HG03060 (cell line): ENCODE measurements around the gene SUSD2.
"Not testable (repeated sequence)": the region's sequence is repeated elsewhere in the genome, so short reads cannot be mapped to it uniquely, and the experiment has no call there.

Experiments
- ATAC-seq: cut with Tn5 transposase; IDR thresholded peaks from one replicate; pipeline ENCODE4 v1.9.1; 2021; ENCODE audit warnings: low read depth, moderate number of reproducible peaks; ENCODE audit not compliant: unreplicated experiment

Gene SUSD2

DNA sequence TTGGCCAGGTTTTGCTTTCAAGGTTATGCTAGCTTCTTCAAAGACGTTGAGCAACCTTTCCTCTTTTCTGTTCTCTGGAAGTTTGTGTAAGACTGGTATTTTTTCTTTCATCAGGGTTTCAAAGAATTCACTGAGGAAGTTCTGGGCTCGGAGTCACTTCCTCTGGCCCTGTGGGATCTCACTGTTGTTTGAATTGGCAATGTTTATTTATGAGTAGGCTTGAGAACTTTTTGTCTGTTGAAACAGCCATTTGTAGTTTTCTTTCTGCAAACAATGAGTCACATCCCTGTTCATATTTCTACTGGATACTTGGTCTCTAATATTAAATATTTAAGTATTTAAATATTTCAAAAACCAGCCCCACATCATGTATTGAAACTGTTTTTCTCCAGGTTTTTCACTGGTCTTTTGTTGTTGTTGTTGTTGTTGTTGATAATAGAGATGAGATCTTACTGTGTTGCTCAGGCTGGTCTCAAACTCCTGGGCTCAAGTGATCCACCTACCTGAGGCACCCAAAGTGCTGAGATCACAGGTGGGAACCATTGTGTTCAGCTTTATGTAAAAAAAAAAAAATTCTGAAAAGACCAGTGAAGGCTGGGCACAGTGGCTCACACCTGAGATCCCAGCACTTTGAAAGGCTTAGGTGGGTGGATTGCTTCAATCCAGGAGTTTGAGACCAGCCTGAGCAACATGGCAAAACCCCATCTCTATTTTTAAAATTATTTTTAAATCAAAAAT lies 26.9 kb downstream of the SUSD2 start:
- no peak for ATAC-seq

DNA sequence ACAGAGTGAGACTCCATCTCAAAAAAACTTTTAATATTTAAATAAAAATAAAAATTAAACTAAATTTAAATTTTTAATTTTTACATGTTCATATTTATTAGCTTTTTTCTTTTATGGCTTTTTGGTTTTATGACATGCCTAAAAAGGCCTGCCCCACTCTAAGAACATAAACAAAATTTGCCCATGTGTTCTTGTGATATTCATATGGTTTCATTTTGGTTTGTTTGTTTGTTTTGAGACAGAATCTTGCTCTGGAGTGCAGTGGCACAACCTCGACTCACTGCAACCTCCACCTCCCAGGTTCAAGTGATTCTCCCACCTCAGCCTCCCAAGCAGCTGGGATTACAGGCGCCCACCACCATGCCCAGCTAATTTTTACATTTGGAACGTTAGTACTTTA lies 27.7 kb downstream of the SUSD2 start:
- no peak for ATAC-seq

DNA sequence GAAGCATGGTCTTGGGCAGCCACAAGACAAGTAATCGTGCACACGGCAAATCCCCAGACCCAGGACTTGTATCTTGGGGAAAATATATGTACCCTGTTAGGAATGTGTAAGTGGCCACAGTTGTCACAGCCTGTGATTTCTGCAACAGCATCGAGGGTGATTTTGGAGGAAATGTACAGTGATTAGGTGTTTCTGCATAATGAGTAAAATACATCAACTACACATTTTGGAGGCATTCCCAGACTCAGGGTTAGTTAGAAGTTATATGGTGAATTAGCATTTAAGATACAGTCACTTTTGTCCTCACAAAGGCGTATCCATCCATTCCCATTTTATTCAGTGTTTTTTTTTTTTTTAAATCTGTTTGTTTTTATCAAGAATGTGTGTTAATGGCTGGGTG lies 28.4 kb downstream of the SUSD2 start:
- ATAC-seq = no peak

DNA sequence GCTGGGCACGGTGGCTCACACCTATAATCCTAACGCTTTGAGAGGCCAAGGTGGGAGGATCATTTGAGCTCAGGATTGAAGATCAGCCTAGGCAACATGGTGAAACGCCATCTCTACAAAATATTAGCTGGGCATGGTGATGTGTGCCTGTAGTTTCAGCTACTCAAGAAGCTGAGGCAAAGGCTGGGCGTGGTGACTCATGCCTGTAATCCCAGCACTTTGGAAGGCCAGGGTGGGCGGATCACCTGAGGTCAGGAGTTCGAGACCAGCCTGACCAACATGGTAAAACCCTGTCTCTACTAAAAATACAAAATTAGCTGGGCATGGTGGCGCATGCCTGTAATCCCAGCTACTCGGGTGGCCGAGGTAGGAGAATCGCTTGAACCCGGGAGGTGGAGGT lies 29.1 kb downstream of the SUSD2 start:
- not testable (repeated sequence) for ATAC-seq

DNA sequence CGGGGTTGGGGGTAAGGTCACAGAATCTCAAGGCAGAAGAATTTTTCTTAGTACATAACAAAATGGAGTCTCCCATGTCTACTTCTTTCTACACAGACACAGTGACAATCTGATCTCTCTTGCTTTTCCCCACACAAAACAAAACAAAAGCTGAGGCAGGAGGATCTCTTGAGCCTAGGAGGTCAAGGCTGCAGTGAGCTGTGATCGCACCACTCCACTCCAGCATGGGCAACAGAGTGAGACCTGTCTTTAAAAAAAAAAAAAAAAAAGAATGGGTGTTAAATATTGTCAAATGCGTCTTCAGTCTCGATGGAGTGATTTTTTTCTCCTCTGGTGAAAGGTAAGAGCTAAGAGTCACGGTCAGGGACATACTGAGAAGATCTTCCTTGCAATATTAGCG lies 30.4 kb downstream of the SUSD2 start:
- not testable (repeated sequence) for ATAC-seq

DNA sequence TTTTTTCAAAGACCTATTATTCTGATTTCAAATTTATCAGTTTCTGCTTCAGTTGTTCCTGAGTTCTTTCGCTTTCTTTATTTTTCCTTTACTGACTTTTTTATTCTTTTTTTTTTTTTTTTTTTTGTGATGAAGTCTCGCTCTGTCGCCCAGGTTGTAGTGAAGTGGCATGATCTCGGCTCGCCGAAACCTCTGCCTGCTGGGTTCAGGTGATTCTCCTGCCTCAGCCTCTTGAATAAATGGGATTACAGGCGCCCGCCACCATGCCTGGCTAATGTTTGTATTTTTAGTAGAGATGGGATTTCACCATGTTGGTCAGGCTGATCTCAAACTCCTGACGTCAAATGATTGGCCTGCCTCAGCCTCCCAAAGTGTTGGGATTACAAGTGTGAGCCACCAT lies 31.8 kb downstream of the SUSD2 start:
- not testable (repeated sequence) for ATAC-seq

DNA sequence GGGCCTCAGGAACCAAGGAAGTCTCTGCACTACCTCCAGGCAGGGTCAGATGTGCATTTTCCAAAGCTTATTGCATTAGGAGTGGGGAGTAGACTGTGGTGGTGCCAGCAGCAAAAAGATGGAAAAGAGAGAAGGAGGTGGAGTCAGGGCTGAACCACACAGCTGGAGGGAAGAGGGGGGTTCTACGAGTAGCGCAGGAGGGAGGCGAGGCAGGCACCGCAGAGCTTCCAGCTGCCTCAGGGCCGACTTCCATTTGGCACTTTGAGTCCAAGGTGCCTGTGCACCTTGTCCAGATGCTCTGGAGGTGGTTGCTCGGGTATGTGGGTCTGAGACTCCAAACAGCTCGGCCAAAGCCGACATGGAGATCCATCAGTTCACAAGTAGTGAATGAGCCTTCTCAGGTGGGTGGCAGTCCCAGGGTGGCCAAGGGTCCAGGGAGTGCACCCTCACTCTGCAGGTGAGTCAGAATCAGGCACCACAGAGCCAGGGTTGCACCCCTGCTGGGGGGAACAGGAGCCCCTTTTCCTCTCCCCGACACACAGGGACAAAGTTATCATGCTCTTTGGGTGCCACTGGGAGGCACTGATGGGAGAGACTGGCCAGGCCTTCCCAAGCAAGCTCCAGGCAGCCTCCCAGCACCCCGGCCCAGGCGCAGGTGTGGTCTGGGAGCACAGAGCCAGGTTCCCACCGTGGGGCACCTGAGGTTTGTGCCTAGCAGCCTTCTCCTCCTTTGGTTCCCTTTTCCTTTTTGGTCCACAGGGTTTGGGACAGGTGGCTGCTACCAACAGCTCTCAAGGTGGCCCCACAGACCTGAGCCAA lies 33.4 kb downstream of the SUSD2 start:
- ATAC-seq = no peak

DNA sequence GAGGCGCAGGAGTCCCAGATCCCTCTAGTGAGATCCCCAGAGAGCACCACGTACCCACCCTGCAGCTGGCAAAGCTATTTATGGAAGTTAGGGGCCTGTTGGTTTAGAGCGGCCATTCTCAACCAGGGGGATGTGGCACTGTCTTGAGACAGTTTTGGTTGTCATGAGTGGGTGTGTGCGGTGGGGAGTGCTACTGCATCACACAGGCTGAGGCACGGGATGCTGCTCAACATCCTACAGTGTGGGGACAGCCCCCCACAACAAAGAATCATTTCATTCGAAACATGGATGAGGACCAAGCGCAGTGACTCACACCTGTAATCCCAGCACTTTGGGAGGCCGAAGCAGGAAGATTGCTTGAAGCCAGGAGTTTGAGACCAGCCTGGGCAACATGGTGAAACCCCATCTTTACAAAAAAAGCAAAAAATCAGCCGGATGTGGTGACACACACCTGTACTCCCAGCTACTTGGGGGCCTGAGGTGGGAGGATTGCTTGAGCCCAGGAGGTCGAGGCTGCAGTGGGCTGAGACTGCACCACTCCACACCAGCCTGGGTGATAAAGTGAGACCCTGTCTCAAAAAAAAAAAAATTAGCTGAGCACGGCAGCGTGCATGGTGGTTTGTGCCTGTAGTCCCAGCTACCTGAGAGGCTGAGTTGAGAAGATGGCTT lies 35.4 kb downstream of the SUSD2 start:
- ATAC-seq = no peak

DNA sequence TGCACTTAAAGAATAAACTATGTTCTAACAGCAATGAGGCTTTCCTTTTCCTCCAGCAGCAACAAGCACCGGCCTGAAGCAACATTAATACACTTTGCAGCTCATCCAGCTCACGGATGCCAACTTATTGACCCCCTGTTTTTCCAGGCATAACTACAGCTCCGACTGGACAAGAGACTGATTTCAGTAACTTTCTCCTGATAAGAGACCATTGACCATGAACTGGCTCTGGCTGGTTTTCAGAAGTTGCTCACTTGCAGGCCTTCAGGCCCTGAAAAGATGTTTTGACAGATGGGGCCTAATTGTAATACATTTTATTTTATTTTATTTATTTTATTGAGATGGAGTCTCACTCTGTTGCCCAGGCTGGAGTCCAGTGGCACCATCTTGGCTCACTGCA lies 36.1 kb downstream of the SUSD2 start:
- ATAC-seq = no peak

DNA sequence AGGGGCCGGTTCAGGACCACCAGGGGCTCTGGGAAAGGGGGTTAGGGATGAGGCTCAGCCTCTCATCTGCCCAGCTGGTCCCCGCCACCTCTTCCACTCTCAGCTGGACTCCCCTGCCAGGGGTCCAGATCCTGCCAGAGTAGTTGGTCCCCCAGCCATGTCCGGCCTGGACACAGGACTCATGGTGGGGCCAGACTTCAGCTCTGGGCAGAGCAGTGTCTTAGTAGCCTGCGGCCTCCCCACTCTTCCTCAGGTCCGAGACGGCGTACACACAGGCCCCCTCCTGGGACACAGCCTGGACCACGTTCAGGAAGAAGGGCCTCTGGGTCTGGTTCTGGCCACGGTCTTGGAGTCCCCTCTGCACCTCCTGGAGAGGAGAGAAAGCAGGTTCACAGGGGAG lies 38.5 kb downstream of the SUSD2 start:
- ATAC-seq = no peak

DNA sequence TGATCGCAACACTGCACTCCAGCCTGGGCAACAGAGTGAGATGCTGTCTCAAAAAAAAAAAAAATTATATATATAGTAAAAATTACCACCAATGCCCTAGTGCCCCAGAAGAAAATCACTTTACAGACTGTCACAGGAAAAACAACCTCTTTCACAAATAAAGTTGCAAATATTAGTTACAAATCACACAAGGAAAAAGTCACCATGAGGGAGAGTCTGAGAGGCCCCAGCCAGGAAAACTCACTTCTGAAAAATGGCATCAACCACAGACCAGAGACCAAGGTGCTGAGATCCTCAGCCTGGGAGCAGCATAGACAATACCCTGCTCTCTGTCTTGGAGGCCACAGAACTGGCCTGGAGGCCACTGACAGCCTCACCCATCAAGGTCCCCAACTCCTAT lies 43.2 kb downstream of the SUSD2 start:
- no peak for ATAC-seq

DNA sequence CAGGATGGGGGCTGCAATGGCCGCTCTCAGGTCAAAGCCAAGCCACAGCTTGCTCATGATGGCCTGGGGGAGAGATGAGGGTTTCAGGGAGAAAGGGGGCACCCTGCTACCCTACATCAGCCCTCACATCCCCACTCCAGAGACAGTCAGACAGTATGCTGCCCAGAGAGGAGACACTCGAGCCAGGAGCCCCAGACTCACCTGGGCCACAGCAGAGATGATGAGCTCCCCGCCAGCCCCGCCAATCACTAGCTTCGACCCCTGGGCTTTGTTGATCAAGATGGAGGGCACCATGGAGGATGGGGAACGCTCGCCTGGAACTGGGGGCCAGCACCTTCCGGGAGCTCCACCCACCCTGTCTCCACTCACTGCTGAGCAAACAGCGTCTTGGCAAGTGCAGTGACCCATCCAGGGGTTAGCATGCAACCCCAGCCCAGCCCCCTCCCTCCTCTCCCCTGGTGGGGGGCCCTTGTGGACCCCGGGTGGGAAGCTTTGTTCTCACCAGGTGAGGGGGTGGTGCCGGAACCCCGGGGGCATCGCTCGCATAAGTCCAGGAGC lies 43.8 kb downstream of the SUSD2 start:
- ATAC-seq = no peak

DNA sequence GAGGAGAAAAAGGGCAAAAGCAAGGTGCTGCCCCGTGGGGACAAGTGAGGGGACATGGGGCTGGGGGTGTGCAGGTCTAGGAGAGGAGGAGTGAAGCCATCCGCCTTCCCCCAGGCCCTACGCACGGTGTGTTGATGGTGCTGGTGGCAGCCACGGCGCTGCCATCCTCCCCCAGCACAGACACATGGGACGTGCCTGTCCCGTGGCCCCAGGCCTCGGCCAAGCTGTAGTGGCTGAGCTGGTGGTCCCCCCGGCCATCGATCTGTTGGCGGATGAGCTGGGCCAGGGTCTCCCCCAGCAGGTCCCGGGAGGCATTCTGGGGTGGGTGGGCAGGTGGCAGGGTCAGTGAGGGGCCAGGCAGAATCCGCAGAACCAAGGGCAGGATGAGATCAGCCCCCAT lies 44.7 kb downstream of the SUSD2 start:
- ATAC-seq = no peak

DNA sequence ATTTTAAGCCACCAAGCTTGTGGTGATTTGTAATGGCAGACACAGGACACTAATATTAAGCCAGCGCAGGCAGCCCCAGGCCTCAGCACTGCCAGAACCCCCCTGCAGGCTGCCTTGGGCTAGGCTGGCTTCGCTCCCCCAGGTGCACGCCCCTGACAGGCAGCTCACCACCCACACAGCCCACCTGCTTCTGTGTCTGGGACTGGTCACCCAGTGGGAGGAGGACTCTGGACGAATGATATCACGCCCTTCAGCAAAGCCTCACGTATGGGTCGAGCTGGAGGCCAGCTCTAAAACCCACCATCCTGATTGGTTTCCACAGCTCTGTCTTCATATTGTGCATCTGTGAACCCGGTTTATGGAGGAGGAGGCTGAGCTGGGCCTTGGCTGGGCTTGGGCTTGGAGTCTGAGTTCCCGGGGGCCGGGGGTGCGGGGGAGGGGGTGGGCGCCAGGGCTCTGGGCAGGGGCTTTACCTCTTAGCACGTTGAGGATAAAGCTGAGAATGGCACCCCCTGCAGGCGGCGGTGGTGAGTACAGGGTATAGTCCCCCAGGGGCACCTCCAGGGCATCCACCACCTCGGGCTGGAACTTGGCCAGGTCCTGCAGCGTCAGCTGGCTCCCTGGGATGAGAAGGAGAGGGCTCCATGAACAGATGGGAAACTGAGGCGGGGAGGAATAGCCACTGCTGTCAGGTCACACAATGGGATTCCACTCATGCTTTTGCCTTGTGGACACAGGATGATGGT lies 49.8 kb downstream of the SUSD2 start:
- ATAC-seq = no peak

DNA sequence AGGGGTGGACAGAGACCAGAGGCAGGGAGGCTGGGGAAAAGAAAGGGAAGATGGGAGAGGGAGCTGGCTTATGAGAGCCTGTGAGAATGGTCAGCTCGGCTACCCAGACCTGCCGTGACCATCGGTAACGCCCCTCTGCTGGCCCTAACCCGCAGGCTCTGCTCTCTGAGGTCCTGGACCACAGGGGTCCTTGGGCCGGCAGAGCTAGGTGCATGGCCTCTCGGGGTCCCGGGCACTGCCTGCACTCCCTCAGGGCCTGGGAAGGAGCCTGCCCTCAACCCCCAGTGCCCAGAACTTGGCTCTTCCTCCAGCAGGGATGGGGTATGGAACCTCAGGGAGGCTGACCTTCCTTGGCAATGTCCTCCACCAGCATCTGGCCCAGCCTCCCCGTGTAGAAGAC lies 50.4 kb downstream of the SUSD2 start:
- ATAC-seq = no peak

DNA sequence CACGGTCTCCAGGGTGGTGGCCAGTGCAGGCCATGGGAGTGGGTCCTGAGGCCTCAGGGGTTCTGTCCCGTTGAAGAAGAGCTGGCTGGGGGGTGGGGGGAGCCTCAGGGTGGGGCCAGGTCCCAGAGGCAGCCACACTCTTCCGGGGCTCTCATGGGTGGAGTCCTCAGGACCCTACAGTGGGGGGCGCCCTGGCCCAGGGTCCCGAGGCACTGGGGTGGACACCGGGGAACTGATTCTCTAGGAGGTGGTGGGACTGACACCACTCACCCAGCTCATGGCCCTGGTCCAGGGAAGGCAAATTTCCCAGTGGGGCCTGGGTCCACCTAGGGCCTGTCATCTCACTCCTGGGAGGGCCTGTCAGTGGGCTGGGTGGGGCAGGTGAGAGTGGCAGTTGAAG lies 50.8 kb downstream of the SUSD2 start:
- ATAC-seq = no peak

DNA sequence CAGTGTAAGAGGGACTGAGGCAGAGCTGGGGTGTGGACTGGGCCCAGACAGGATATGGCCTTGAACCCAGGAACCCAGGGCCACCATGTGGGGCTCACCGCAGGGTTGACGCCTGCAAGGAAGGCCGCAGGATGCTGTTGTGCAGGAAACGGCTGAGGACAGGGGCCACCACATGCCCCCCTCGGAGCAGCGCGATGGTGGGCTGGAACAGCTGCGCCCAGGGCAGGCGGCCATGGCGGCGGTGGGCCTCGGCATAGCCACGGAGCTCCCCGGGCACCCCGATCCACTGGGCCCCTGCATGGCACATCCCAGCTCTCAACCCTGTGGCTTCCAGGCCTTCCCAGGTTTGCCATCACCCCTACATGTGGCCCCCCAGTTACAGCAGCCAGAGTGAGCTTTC lies 51.4 kb downstream of the SUSD2 start:
- ATAC-seq = no peak

DNA sequence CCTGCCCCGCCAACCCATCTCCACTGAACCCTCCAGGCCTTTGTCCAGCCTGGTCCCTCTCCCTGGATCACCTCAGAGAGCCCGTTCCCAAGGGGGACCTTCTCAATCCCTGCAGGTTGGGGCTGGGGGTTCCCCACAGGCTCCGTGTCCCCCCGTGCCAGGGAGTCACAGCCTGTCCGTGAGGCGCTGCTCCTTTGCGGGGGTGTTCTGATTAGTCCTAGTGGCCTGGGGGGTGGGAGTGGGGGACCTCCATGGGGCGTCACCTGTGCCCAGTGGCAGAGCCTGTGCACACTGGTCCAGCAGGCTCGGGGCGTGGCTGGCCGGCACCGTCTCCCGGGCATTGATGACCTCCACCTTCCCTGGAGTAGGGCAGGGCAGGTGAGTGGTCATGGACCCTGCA lies 51.9 kb downstream of the SUSD2 start:
- no peak for ATAC-seq

DNA sequence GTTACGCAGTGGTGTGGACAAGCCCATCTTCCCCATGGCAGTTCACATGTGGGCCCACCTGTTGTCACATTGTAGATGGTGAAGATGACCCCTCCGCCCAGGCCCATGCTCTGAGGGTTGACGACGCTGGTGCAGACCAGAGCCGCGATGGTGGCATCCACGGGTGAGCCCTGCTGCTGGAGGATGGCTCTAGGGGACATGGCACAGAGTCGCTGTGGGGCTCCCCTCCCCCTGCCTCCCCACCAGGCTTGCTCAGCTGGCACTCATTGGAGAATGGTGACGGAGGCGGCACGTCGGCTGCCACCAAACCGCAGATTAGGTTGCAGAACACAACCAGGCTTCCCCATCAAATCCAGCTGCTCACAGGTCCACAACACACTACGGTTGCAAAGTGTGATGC lies 52.5 kb downstream of the SUSD2 start:
- ATAC-seq = no peak

DNA sequence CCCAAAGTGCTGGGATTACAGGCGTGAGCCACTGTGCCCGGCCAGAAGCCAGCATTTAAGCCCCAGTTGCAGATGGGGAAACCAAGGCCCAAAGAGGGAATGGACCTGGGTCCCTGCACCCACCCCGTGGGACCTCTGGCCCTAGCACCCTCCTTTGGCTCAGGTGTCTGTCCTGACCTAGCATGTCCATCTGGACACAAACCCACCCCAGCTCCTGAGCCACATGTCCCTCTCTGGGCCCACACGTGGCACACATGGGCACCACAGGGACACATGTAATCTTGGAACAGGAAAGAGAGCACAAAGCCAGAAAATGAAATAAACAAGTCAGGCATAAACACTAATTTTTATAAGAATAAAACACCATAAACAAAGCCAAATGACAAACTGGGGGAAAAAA lies 54.0 kb downstream of the SUSD2 start:
- no peak for ATAC-seq

DNA sequence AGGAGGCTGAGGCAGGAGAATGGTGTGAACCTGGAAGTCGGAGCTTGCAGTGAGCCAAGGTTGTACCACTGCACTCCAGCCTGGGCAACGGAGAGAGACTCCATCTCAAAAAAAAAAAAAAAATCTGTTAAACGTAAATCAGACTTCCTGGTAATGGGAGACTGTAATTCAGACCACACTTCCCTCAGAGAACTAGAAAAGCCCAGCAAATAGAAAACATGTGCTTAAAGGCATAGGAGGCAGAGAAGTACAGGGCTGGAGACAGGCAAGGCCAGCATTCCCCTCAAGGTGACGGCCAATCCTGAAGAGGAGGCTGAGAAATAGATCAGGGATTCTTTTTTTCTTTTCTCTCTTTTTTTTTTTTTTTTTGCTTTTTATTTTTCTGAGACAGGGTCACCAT lies 55.4 kb downstream of the SUSD2 start:
- no peak for ATAC-seq
